Calu3 (cell line): ENCODE measurements around the gene ACAP1. TPM values are rescaled to one million over a fixed set of nuclear protein-coding genes. Genes with fewer than 3 reads are reported as not detected.

Source experiments
- BruUV-seq: library from RNA; stranded (reverse); fragments of 400-500 nt; replicated peaks from 2 replicates; lab custom pipeline; 2021; lab: Mats Ljungman, UMichigan
- CTCF ChIA-PET: fragments of 300-600 bp; sonication (Branson Sonifier 250); formaldehyde crosslinking; loops from one replicate; lab custom pipeline; 2022; ENCODE audit warnings: antibody characterized with exemption; lab: Charles Lee
- DNase-seq: peaks from one replicate; pipeline ENCODE4 v3.0.0; 2022
- H3K27ac Mint-ChIP-seq: one replicate; pipeline ENCODE4 v1.8.0; 2022; ENCODE audit warnings: mixed read lengths; ENCODE audit not compliant: unreplicated experiment
- H3K27me3 Mint-ChIP-seq: one replicate; pipeline ENCODE4 v1.8.0; 2022; ENCODE audit warnings: mixed read lengths; ENCODE audit not compliant: unreplicated experiment
- H3K36me3 Mint-ChIP-seq: one replicate; pipeline ENCODE4 v1.8.0; 2022; ENCODE audit warnings: mild to moderate bottlenecking, moderate library complexity, mixed read lengths; ENCODE audit not compliant: insufficient read depth, unreplicated experiment
- H3K4me1 Mint-ChIP-seq: one replicate; pipeline ENCODE4 v1.8.0; 2022; ENCODE audit warnings: mild to moderate bottlenecking, low read depth, mixed read lengths; ENCODE audit not compliant: unreplicated experiment
- H3K4me3 Mint-ChIP-seq: one replicate; pipeline ENCODE4 v1.8.0; 2022; ENCODE audit warnings: mild to moderate bottlenecking, low read depth, moderate library complexity, mixed read lengths; ENCODE audit not compliant: unreplicated experiment
- H3K9me3 Mint-ChIP-seq: one replicate; pipeline ENCODE4 v1.8.0; 2022; ENCODE audit warnings: low read depth, mixed read lengths; ENCODE audit not compliant: unreplicated experiment
- CTCF ChIP-seq: fragments of 200-600 bp; IDR thresholded peaks from one replicate; pipeline ENCODE4 v1.8.0; 2022; ENCODE audit warnings: antibody characterized with exemption; ENCODE audit not compliant: unreplicated experiment
- intact Hi-C: fragments of 100-400 bp; cut with micrococcal nuclease; formaldehyde crosslinking; loops from one replicate; pipeline ENCODE4 v1.10.0; 2022; ENCODE audit not compliant: unreplicated experiment
- total RNA-seq: library from RNA; stranded (reverse); gene quantifications from 2 replicates; pipeline ENCODE4 v1.2.3, GENCODE V29; 2022

Gene ACAP1
- total RNA-seq, 1 experiment from 2014 or later = not detected

- no peak overlapping the region for H3K27ac Mint-ChIP-seq
- peaks cover 3% of the 10 kb centered on the region for H3K36me3 Mint-ChIP-seq
- CTCF ChIA-PET = interaction anchor here (1.2 kb wide), 1 partner anchor 11 kb away, joined by 3 read pairs; the partner anchor contains the start of gene NEURL4
- no TSS peak for BruUV-seq
- TF ChIP-seq CTCF = no peak
- no peak overlapping the region for H3K4me3 Mint-ChIP-seq
- H3K27me3 Mint-ChIP-seq = peaks cover 33% of the 10 kb centered on the region
- DNase-seq = no peak
- intact Hi-C loops = no loop called here
- H3K9me3 Mint-ChIP-seq = no peaks in the 10 kb centered on the region
- no peaks in the 10 kb centered on the region for H3K4me1 Mint-ChIP-seq
These were observed 3.9 kb downstream of the ACAP1 start for GRCh38 chr17:7340179-7340578.

GRCh38 chr17:7341842-7342241 lies 5.5 kb downstream of the ACAP1 start:
- CTCF ChIA-PET = no interaction called here
- no peak for TF ChIP-seq CTCF
- Mint-ChIP-seq H3K27me3 (peaks cover 33% of the 10 kb centered on the region), H3K36me3 (peaks cover 12% of the 10 kb centered on the region), H3K27ac (no peak overlapping the region), H3K4me3 (no peak overlapping the region), H3K4me1 (no peaks in the 10 kb centered on the region), H3K9me3 (no peaks in the 10 kb centered on the region)
- intact Hi-C loops = no loop called here
- BruUV-seq = no TSS peak
- no peak for DNase-seq

GRCh38 chr17:7343250-7343649 lies 6.9 kb downstream of the ACAP1 start:
- intact Hi-C loops = no loop called here
- CTCF ChIA-PET = no interaction called here
- TF ChIP-seq CTCF = no peak
- Mint-ChIP-seq H3K27me3 (peaks cover 47% of the 10 kb centered on the region), H3K4me3 (no peak overlapping the region), H3K9me3 (no peaks in the 10 kb centered on the region), H3K4me1 (peaks cover 5% of the 10 kb centered on the region), H3K27ac (no peak overlapping the region), H3K36me3 (peaks cover 23% of the 10 kb centered on the region)
- BruUV-seq = no TSS peak
- no peak for DNase-seq

GRCh38 chr17:7346761-7347614 lies 10.7 kb downstream of the ACAP1 start:
- no peak for TF ChIP-seq CTCF
- BruUV-seq = no TSS peak
- no peak for DNase-seq
- intact Hi-C loops = loop anchor here (1.0 to 5.0 kb wide), 2 partner anchors 67 to 300 kb away; no protein-coding TSS in a partner anchor
- Mint-ChIP-seq H3K27me3 (peaks cover 42% of the 10 kb centered on the region), H3K4me1 (peaks cover 8% of the 10 kb centered on the region), H3K4me3 (no peak overlapping the region), H3K36me3 (peaks cover 51% of the 10 kb centered on the region), H3K27ac (peak overlapping the region; percentile 57), H3K9me3 (no peaks in the 10 kb centered on the region)
- CTCF ChIA-PET = no interaction called here
